IPS-18c (cell line): ENCODE results near the gene SLC25A12.

Experiments
- H3K4me3 ChIP-seq: 2 replicates; pipeline ENCODE4 v1.7.0; 2013; ENCODE audit warnings: low read depth, mild to moderate bottlenecking, low read length, moderate library complexity; ENCODE audit not compliant: insufficient read depth
- H3K9me3 ChIP-seq: one replicate; pipeline ENCODE4 v1.6.1; 2013; ENCODE audit warnings: mild to moderate bottlenecking, low read length, moderate library complexity; ENCODE audit not compliant: control insufficient read depth, insufficient read depth

SLC25A12 gene

DNA sequence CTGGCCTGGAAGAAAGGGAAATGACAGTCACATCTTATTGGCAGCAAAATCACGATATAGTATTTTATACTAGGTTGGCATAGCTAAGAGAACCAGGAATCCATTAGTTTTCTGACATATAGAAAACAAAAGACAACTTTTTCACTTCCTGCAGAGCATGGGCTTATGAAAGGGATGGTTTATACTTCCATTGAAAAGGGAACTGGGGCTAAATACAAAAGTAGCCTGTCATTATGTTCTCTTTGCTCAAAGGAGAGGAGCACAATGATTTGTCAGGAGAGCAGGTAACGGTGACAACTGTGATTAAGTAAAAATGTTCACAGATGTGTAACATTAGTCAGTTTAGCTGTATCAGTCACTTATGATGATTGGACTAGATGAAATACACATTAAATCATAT is 46.4 kb downstream of the SLC25A12 start:
- Histone ChIP-seq H3K9me3 (no peaks in the 10 kb centered on the region), H3K4me3 (no peak overlapping the region)

DNA sequence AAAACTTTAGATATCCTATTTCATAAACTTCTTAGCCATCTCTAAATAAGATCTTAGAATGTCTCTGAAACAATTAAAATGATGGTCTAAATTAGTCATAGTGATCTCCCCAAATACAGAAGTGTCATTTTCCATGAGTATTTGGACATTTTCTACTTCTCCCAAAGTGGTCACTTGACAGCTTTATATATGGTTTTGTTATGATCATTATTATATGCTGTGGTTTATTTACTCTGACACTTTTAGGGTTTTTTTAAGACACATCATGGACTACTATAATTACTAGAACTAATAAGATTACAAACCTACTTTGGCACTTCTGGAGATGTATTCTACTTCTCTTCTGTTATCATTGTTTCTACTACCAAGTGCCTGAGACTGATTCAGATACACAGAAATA is 47.1 kb downstream of the SLC25A12 start:
- H3K9me3 ChIP-seq: no peaks in the 10 kb centered on the region
- H3K4me3 ChIP-seq: no peak overlapping the region

DNA sequence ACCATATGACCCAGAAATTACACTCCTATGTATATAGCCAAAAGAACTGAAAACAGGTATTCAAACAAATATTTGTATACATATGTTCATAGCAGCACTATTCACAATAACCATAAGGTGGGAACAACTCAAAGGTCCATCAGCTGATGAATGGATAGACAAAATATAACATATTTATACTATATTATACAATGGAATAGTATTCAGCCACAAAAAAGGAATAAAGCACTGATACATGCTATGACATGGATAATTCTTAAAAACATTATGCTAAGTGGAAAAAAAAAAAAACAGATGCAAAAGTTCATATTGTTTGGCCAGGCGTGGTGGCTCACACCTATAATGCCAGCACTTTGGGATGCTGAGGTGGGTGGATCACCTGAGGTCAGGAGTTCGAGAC is 52.0 kb downstream of the SLC25A12 start:
- no peaks in the 10 kb centered on the region for H3K9me3 ChIP-seq
- H3K4me3 ChIP-seq: no peak overlapping the region

DNA sequence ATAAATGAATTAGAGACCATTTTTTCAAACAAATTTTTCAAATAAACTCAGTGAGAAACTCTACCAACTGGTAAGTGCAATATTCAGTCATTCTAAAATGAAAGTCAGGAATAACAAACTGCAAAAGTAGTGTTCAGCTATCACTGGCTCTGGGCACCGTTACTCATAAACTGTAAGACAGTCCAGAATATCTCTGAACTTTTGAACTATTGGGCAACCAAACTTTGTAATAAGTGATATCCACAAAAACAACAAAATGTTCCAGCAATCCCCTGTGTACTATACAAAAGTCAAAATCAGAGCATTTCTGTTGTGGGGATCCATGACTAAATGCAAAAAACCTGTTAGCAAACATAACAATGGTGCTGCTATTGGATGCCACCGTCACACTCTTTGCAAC is 56.3 kb downstream of the SLC25A12 start:
- Histone ChIP-seq H3K9me3 (peaks cover 2% of the 10 kb centered on the region), H3K4me3 (no peak overlapping the region)

DNA sequence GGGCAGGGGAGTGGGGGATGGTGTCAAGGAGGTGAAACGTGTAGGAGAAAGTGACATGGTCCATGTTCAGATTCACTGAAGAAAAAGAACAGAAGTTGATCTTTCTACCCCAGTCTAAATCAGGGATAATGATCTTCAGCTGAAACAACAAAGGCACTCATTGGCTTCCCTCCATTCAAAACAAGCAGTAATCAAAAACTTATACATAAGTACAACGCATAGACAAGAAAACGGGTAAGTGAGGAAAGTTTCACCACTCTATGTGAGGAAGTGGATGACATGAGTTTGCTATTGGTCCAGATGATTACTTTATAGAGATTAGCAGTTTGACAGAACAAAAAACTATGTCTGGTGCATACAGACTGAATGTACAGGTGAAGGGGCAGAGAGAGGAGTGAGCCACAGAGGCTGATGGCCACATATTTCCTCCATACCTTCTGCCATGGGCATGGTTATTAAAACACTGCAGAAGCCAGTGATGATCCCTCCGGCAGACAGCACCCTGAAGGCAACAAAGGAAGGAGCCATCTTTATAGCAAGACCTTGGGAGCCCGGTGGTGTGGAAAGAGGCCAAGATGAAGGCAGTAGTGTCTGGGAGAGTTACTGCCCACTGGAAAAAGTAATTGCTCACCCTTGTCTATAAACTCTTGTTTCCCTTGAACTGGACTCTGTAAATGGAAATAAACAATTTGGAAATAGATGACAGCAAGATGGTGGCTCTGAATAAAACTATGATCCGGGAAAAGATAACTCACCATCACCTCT is 57.7 kb downstream of the SLC25A12 start:
- no peak overlapping the region for H3K4me3 ChIP-seq
- peaks cover 13% of the 10 kb centered on the region for H3K9me3 ChIP-seq

DNA sequence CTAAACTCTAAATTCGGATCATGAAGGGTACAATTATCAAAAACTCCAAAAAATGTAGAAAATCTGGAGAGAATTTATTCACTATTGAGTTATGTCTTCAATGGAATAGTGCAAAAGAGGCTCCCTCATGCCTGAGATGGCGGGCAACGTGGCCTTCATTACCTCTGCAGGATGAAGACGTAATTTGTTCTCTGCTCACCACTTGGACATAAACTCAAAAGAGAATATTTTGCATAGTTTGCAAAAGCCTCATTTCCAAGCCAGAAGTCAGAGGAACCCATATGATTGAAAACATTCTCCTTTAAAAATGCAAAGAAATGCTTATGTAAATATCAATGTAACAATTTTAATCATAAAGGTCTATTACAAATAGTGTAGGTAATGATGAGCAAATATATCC is 58.7 kb downstream of the SLC25A12 start:
- Histone ChIP-seq H3K9me3 (peaks cover 20% of the 10 kb centered on the region), H3K4me3 (no peak overlapping the region)

DNA sequence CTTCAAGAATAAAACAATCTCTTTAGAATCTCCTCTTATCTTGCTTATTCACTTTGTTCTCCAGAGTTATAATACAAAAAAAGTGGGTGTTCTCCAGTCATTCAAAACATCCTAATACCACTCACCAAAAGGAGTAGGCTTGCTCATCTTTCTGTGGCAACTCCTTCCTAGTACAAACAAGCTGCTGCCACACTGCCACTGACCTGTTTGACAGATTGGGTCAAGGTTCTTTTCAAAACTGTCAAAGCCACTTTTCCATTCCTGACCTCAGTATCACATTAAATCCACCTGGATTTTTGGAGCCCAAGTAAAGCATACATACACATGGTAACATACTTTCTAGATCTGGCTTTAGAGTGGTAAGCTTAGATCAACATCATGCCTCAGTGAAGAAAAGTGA is 59.8 kb downstream of the SLC25A12 start:
- Histone ChIP-seq H3K9me3 (peaks cover 20% of the 10 kb centered on the region), H3K4me3 (no peak overlapping the region)

DNA sequence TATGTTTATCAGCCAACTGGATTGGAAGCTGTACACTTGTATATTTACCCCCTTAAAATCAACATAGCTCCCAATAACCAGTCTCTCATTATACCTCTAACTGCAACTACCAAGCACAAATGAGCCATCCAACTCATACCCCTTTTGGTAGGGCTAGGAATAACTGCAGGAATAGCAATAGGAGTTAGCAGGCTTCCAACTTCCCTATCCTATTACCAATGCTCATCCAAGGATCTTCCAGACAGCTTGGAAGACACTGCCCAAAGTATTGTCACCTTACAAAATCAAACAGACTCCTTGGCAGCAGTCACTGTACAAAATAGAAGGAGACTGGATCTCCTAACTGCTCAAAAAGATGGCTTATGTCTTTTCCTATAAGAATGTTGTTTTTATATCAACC is 61.6 kb downstream of the SLC25A12 start:
- Histone ChIP-seq H3K4me3 (no peak overlapping the region), H3K9me3 (peaks cover 22% of the 10 kb centered on the region)

DNA sequence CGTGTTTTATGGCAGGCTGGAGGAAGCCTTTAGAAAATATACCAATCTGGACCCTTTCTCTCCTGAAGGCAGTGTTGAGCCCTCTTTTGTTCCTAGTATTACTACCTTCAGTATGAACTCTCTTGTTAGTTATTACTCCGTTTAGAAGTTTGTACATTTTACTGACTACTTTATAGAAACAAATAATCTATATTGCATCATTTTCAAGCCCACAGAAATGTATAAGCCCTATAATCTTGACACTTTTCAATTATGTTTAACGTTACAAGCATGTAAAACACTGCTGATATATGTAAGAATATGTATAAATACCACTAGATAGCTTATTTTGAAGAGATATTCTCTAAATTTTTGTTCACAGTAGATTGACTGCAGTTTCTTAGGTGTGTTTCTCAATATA is 64.0 kb downstream of the SLC25A12 start:
- H3K9me3 ChIP-seq: peaks cover 20% of the 10 kb centered on the region
- no peak overlapping the region for H3K4me3 ChIP-seq

DNA sequence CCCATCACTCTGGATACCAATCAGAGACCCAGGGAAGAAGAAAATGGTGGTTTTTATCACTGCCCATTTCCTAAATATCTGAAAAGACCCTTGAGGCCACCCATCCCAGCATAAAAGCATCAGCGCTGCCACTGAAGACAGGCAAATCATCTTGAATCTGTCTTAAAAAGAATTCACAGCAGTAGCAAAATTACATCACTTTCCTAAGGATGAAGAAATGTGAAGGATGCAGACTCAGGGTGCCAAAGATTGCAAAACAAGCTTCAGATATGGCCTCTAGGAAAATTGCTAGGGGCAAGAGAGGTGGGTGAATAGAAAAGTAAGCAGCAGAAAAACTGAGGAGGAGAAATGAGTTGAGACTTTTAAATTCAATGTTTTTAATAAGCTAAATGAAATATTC is 70.0 kb downstream of the SLC25A12 start:
- Histone ChIP-seq H3K9me3 (peaks cover 2% of the 10 kb centered on the region), H3K4me3 (no peak overlapping the region)

DNA sequence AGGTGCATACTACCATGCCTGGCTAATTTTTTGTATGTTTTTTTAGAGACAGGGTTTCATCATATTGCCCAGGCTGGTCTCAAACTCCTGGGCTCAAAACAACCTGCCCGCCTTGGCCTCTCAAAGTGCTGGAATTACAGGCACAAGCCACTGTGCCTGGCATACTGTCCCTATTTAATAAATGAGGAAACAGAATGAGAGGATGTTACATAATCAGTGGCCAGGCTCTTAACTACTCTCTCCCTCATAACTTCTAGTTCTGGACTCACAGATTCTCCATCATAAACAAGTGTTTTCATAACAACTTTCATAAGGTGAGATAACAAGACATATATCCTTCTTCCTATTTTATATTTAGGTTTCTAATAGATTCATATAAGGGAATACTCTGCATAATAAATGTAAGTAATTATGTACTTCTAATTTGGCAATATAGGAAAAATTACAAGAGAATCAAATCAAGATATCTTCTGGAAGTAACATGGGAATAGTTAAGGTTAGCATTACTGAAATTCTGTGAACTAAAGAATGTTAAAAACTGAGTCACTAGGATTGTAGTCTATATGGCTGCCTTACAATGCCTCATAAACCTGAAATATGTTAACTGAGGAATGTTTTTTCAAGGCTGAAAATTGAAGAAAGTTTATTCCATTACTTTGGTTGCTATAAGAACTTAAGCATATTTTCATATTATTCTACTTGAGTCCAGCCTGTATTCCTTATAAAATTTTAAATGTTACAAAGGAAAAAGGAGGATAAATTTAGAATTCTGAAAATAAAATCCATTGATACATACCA is 71.3 kb downstream of the SLC25A12 start:
- no peaks in the 10 kb centered on the region for H3K9me3 ChIP-seq
- no peak overlapping the region for H3K4me3 ChIP-seq

DNA sequence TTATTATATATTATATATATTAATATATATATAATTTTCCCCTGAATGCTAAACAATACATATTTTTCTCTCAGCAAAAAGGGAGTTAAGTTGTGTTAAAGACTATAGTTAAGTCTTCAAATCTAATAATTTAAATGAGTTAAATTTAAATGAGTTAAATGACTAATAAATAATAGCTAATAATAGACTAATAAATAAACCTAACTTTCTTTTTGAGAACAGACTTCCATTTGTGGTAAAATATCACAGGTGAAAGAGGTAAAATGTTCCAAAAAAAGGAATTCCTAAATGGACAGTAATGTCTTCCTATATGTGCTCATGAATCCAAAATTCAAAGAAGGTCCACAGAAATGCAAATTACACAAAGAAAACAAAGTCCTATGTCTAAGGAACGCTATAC is 74.6 kb downstream of the SLC25A12 start:
- H3K9me3 ChIP-seq: no peaks in the 10 kb centered on the region
- H3K4me3 ChIP-seq: no peak overlapping the region

DNA sequence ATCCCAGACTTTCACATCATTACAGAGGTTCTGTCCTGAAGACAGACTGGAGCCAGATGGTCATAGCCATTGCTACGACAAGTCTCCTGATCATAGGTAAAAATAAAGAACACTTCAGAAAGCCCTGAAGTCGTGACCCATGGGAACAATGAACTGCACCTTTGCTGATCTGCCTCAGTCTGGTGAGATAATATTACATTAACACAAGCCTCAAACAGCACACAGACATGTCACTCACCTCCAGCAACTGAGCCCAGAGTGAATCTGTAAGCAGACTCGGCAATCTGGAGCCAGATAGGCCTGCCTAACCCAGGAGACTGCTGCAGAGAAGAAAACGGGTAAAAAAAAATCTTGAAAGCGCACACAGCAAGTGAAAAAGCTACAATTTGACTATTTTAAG is 79.2 kb downstream of the SLC25A12 start:
- H3K4me3 ChIP-seq: no peak overlapping the region
- H3K9me3 ChIP-seq: no peaks in the 10 kb centered on the region

DNA sequence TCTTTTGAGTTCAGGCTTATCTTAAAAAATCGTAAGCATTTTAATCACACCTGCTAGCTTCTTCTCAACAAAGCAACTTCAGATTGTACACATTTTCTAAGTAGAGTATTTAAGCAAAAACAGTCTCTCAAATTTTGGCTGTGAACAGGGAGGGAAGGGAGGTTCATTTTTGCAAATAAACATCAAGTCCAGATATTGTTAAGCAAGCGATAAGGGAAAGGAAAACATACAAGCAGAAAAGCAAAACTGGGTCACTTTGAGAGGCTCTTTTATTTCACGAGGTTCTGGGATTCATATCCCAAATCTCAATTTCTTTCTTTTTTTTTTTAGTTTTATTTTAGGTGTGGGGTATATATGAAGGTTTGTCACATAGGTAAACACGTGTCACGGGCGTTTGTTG is 79.9 kb downstream of the SLC25A12 start:
- H3K9me3 ChIP-seq: no peaks in the 10 kb centered on the region
- no peak overlapping the region for H3K4me3 ChIP-seq

DNA sequence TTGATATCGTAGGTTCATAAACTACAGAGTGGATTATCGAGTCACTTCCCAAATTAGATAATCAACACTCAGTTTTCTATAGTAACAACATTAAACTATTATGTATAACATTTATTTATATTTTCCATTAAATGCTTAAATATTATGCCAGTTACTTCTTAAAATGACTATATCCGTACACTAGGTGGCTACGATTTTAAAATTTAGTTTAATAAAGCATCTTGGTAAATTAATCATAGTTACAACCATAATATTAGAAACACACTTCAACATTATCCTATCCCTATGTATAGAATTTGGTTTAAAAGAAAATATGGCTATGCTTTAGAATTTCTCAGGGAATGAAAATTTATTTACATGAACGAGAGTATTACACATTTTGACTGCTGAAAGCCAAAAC is 80.3 kb downstream of the SLC25A12 start:
- Histone ChIP-seq H3K9me3 (no peaks in the 10 kb centered on the region), H3K4me3 (no peak overlapping the region)

DNA sequence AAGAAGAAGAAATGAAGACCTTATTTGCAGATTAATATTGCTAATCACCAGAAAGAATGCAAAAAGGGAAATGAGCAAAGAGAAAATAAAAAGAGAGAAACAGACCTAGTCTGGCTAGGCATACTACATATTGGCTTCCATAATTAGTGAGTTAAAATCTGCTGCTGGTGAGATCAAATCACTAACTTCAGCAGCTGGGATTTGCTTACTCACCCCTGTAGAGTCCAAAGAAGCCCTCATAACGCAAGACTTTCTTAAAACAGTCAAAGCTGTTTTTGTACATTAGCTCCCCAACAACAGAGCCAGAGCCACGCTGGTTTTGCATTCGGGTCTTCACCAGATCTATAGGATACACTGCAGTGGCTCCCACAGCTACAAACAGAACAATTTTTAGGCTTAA is 80.9 kb downstream of the SLC25A12 start:
- Histone ChIP-seq H3K9me3 (no peaks in the 10 kb centered on the region), H3K4me3 (no peak overlapping the region)

DNA sequence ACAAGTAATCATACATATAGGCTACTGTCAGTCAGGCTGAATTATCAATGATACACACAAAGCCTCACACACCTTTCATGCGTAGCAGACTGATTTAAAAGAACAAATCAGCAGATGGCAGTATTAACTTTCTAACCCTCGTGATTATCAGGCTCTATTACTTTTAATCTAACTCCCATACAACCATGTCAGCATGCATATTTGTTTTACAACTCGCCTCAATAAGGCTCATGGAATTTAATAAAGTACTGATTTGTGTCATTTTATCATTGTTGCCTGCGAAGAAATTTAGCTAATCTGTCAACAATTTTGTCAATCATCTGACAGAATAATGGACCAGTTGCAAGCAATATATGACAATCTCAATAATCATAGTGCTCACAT is 82.8 kb downstream of the SLC25A12 start:
- Histone ChIP-seq H3K9me3 (no peaks in the 10 kb centered on the region), H3K4me3 (no peak overlapping the region)

DNA sequence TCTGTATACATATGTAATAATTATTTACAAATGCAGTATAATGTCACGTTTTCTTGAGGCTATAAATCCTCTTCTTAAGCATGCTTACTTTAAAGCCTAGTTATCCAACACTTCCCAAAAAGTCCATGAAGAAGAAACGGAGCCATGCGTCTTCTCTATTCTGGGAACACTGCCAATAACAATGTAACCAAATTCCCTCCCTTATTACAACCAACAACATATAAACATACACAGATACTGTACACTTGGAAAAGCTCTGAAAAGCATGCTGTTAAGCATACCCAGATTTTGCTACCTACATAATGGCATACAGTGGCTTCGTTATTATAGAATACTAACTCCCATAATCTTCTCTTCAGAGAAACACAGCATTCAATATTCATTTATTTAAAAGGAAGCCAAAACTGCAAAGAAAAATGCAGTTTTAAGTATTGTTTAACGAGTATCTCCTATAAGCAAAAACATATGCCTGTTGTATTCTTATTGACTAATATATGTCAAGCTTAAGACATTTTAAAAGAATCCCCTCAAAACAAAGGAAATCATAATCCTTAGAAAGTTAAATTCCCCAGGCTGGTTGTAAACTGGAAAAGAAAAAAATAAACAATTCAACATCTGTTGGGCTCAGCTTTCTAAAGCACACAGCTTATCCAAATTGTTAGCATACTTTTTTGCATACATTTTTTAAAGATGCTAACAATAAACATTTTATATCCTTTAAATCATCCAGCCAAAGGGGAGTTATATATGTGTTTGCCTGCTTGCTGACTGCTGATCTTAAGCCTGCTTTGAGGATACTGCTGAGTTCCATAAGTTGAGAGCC is 83.4 kb downstream of the SLC25A12 start:
- no peaks in the 10 kb centered on the region for H3K9me3 ChIP-seq
- H3K4me3 ChIP-seq: no peak overlapping the region
